ENCODE results near the gene RGS19.
"Not testable (repeated sequence)": the region's sequence is repeated elsewhere in the genome, so short reads cannot be mapped to it uniquely, and the experiment has no call there.

Gene RGS19, protein sequence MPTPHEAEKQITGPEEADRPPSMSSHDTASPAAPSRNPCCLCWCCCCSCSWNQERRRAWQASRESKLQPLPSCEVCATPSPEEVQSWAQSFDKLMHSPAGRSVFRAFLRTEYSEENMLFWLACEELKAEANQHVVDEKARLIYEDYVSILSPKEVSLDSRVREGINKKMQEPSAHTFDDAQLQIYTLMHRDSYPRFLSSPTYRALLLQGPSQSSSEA

DNA sequence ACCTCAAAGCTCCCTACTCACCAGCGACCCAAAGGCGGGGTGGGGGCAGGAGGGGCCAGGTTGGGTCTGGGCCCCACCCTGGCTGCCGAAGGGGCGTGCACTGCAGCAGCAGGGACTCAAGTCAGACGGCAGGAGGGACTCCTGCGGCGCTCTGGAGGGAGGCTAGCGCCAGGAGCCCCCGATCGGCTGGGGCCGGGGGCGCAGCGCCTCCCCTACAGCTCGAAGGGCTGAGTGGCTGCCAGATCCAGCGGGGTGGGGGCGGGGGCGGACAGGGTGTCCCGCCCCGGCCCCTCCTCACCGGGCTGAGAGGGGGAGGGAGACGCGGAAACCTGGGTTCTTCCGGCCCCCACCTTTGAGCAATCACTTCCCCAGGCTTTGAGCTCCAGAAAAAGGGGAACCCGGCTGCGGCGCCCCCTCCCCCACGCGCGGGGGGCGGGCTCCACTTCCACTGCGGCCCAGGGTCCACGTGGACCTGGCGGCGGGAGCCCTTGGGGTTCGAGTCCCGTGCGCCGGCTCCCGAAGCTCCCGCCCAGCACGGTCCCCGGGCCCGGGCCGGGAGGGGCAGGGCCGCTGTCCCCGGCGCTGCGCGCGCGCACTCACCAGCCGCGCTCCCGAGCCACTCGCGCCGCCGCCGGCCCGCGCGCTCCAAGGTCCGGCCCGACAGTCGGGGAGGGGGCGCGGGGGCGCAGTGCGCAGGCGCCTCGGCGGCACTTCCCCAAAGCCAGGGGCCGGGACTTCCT, at the start of gene RGS19:
TSS of gene RGS19 (minus strand) at position 246 of the 740 bp plus-strand sequence. CDS start 2,632 bp downstream, outside the sequence.
- peak; percentile 64 for DNase-seq

GRCh38 chr20:64123517-64123916, 44.2 kb upstream of the RGS19 start:
- DNase-seq: not testable (repeated sequence)

- not testable (repeated sequence) for DNase-seq
Observed at GRCh38 chr20:64122927-64123326, 43.6 kb upstream of the RGS19 start.

- no peak for DNase-seq
Observed at GRCh38 chr20:64121586-64121985, 42.3 kb upstream of the RGS19 start.

GRCh38 chr20:64119681-64120341, 40.5 kb upstream of the RGS19 start:
- no peak for DNase-seq

- no peak for DNase-seq
Observed at GRCh38 chr20:64119301-64119680, 40.0 kb upstream of the RGS19 start.

DNA sequence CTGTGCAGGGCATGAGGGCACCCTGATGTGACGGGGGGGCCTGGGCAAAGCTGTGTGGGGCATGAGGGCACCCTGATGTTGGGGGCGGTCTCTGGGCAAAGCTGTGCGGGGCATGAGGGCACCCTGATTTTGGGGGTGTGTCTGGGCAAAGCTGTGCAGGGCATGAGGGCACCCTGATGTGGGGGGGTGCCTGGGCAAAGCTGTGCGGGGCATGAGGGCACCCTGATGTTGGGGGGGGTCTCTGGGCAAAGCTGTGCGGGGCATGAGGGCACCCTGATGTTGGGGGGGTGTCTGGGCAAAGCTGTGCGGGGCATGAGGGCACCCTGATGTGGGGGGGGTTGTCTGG, 38.1 kb upstream of the RGS19 start:
- DNase-seq: not testable (repeated sequence)

- DNase-seq: no peak
Observed at GRCh38 chr20:64116541-64117431, 37.5 kb upstream of the RGS19 start.

- no peak for DNase-seq
Observed at GRCh38 chr20:64116016-64116415, 36.7 kb upstream of the RGS19 start.

- DNase-seq: no peak
Observed at GRCh38 chr20:64115171-64115911, 36.0 kb upstream of the RGS19 start.

GRCh38 chr20:64114356-64114971, 35.1 kb upstream of the RGS19 start:
- no peak for DNase-seq

- no peak for DNase-seq
Observed at GRCh38 chr20:64113796-64114355, 34.6 kb upstream of the RGS19 start.

DNA sequence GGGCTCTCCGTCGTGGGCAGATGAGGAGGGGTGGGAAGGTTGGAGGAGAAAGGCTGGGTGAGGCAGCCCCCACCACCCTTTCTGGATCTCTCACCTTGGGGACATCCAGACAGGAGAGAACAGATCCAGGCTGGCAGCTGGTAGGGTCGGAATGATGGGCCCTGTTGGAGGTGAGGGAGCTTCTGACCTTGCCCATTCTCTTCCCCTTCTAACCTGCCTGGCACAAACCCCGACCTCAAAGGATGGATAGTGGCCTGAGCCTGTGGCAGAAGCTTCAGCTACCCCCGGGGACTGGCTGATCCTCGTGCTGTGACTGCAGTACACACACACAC, 34.1 kb upstream of the RGS19 start:
- DNase-seq: no peak

GRCh38 chr20:64112691-64113443, 33.5 kb upstream of the RGS19 start:
- no peak for DNase-seq

- DNase-seq: no peak
Observed at GRCh38 chr20:64111841-64112641, 32.7 kb upstream of the RGS19 start.

DNA sequence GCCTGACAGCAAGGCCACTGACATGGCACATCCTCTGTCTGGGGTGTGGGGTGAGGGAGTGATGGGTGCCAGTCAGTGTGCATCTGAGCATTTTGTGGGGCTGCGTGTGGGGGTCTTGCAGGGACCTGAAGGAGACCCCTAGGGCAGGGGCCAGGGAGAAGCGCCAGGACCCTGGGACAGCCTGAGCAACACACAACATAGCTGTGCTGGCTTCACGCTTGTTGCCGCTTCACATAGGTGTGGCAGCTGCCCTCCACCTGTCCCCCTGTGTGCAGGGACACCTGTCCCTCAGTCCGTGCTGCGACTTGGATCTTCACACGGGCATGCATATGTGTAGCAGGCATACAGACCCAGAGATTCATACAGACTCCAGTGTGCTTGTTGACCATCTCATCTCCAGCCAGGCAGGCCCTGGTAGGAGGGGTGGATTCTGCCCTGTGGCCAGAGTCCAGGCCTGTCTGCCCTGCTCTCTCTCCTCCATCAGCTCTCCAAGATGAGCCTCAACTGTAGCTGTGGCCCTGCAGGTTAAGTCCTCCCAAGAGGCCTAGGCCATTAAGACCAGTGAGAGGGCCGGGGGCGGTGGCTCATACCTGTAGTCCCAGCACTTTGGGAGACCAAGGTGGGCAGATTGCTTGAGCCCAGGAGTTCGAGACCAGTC, 31.2 kb upstream of the RGS19 start:
- no peak for DNase-seq

GRCh38 chr20:64109831-64110391, 30.6 kb upstream of the RGS19 start:
- DNase-seq: no peak

DNA sequence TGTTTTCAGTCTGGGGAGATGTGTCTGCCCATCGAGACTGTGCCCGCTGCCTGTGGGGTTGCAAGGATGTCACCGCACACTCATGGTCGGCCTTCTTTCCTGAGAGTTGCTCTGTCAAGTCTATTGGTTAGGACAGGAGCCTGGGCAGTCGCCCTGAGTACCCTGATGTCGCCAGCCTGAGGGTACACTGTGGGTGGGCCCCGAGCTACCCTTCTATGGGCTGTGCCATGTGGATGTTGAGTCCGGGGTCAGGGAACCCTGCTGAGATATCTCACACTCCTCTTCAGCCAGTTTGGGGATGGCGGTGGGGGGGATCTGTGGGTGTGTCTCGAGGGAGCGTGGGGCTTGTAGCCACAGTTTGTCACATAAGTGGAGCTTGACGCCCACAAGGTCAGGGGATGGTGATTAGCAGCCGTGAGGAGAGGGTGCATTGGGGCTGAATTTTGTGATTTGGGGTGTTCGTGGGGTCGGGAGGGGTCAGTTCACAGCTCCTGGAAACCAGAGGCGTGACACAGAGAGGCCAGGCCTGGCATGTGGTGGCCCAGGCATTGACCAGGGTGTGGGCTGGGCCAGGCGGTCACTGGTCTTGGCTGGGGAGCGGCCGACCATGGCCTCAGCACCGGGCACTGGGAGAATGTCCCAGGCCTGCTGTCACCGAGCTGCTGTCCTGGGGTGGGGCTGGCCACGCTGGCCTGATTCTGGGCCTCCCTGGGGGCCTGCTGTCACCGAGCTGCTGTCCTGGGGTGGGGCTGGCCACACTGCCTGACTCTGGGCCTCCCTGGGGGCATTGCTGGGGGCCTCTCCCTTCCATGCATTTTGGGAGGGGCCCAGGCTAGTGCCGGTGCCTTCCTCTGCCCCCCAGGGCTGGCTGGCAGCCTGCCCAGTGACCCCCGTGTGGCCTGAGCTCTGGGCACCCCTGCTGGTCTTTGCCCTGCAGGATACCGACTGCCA, 29.7 kb upstream of the RGS19 start:
- no peak for DNase-seq

Data from activated CD4-positive, alpha-beta T cell treated with anti-CD3 and anti-CD28 coated beads, Interleukin-2, amount 50 U/mL, for 1 hour (primary cell).